ENCODE data around the gene CRIM1.

Gene CRIM1

GRCh38 chr2:36578343-36579296, 223.0 kb downstream of the CRIM1 start:
- H3K4me1 ChIP-seq (ENCODE audit: insufficient read depth, low read length) = no peaks in the 10 kb centered on the region
- H3K27ac ChIP-seq (ENCODE audit: low read length) = no peak overlapping the region
- H4K20me1 ChIP-seq (ENCODE audit: insufficient read depth, low read length) = no peaks in the 10 kb centered on the region
- no peaks in the 10 kb centered on the region for H3K79me2 ChIP-seq (ENCODE audit: insufficient read depth, low read length)
- H3K9me3 ChIP-seq (ENCODE audit: insufficient read depth, low read length, severe bottlenecking) = no peaks in the 10 kb centered on the region
- H3K4me2 ChIP-seq (ENCODE audit: insufficient read depth, low read length) = no peak overlapping the region
- DNase-seq = no peak
- TF ChIP-seq CTCF (IDR thresholded peaks at IDR 0.05; ENCODE audit: borderline replicate concordance, extremely low read depth, low read length, poor library complexity, severe bottlenecking) = no peak
- no peak for TF ChIP-seq EZH2 (IDR thresholded peaks at IDR 0.05; ENCODE audit: borderline replicate concordance, low read depth, low read length, severe bottlenecking)
- no peaks in the 10 kb centered on the region for H3K27me3 ChIP-seq (ENCODE audit: insufficient read depth, low read length, poor library complexity)
- no peak for ATAC-seq (ENCODE audit: insufficient read depth, low read depth)
- H2AFZ ChIP-seq (ENCODE audit: low read depth, low read length) = no peak overlapping the region
- peaks cover 70% of the 10 kb centered on the region for H3K36me3 ChIP-seq (ENCODE audit: insufficient read depth, low read length)
- no peak overlapping the region for H3K9ac ChIP-seq (ENCODE audit: low read depth, low read length)
- no peak overlapping the region for H3K4me3 ChIP-seq (ENCODE audit: low read depth in 1 of 2, low read length in 2 of 2)

DNA sequence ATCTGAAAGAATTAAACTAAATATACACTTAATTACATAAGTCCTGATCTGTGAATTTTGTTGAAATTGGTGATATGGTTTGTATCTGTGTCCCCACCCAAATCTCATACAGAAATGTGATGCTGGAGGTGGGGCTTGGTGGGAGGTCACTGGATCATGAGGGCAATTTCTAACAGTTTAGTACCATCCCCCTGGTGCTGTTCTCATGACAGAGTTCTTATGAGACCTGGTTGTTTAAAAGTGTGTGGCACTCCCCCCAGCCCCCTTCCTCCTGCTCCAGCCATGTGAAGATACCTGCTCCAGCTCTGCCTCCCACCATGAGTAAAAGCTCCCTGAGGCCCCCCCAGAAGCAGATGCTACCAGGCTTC, 223.7 kb downstream of the CRIM1 start:
- TF ChIP-seq EZH2 (IDR thresholded peaks at IDR 0.05; ENCODE audit: borderline replicate concordance, low read depth, low read length, severe bottlenecking) = no peak
- Histone ChIP-seq H3K4me2 (ENCODE audit: insufficient read depth, low read length) (no peak overlapping the region), H3K79me2 (ENCODE audit: insufficient read depth, low read length) (no peaks in the 10 kb centered on the region), H3K9ac (ENCODE audit: low read depth, low read length) (no peak overlapping the region), H3K36me3 (ENCODE audit: insufficient read depth, low read length) (peaks cover 75% of the 10 kb centered on the region), H3K9me3 (ENCODE audit: insufficient read depth, low read length, severe bottlenecking) (no peaks in the 10 kb centered on the region), H3K27ac (ENCODE audit: low read length) (no peak overlapping the region), H2AFZ (ENCODE audit: low read depth, low read length) (no peak overlapping the region), H3K4me3 (ENCODE audit: low read depth in 1 of 2, low read length in 2 of 2) (no peak overlapping the region), H3K4me1 (ENCODE audit: insufficient read depth, low read length) (no peaks in the 10 kb centered on the region), H4K20me1 (ENCODE audit: insufficient read depth, low read length) (peaks cover 3% of the 10 kb centered on the region; the same call in 1 of the 2 replicates), H3K27me3 (ENCODE audit: insufficient read depth, low read length, poor library complexity) (no peaks in the 10 kb centered on the region)
- DNase-seq (no peak), ATAC-seq (ENCODE audit: insufficient read depth, low read depth) (no peak)

- no peak for DNase-seq
- Histone ChIP-seq H3K9me3 (ENCODE audit: insufficient read depth, low read length, severe bottlenecking) (no peaks in the 10 kb centered on the region), H2AFZ (ENCODE audit: low read depth, low read length) (no peak overlapping the region), H3K36me3 (ENCODE audit: insufficient read depth, low read length) (peaks cover 70% of the 10 kb centered on the region), H3K79me2 (ENCODE audit: insufficient read depth, low read length) (no peaks in the 10 kb centered on the region), H3K27ac (ENCODE audit: low read length) (no peak overlapping the region), H3K27me3 (ENCODE audit: insufficient read depth, low read length, poor library complexity) (no peaks in the 10 kb centered on the region), H4K20me1 (ENCODE audit: insufficient read depth, low read length) (peaks cover 3% of the 10 kb centered on the region; the same call in 1 of the 2 replicates), H3K9ac (ENCODE audit: low read depth, low read length) (no peak overlapping the region), H3K4me3 (ENCODE audit: low read depth in 1 of 2, low read length in 2 of 2) (no peak overlapping the region), H3K4me2 (ENCODE audit: insufficient read depth, low read length) (no peak overlapping the region), H3K4me1 (ENCODE audit: insufficient read depth, low read length) (no peaks in the 10 kb centered on the region)
- ATAC-seq (ENCODE audit: insufficient read depth, low read depth) = no peak
- TF ChIP-seq EZH2 (IDR thresholded peaks at IDR 0.05; ENCODE audit: borderline replicate concordance, low read depth, low read length, severe bottlenecking) (no peak), CTCF (IDR thresholded peaks at IDR 0.05; ENCODE audit: borderline replicate concordance, extremely low read depth, low read length, poor library complexity, severe bottlenecking) (no peak)
These were observed 227.0 kb downstream of the CRIM1 start for GRCh38 chr2:36582538-36582937.

- H3K27me3 ChIP-seq (ENCODE audit: insufficient read depth, low read length, poor library complexity) = no peaks in the 10 kb centered on the region
- no peak overlapping the region for H3K9ac ChIP-seq (ENCODE audit: low read depth, low read length)
- H3K4me1 ChIP-seq (ENCODE audit: insufficient read depth, low read length) = no peaks in the 10 kb centered on the region
- TF ChIP-seq EZH2 (IDR thresholded peaks at IDR 0.05; ENCODE audit: borderline replicate concordance, low read depth, low read length, severe bottlenecking) (no peak), CTCF (IDR thresholded peaks at IDR 0.05; ENCODE audit: borderline replicate concordance, extremely low read depth, low read length, poor library complexity, severe bottlenecking) (no peak)
- H3K9me3 ChIP-seq (ENCODE audit: insufficient read depth, low read length, severe bottlenecking) = no peaks in the 10 kb centered on the region
- H3K36me3 ChIP-seq (ENCODE audit: insufficient read depth, low read length) = peaks cover 65% of the 10 kb centered on the region
- DNase-seq (no peak), ATAC-seq (ENCODE audit: insufficient read depth, low read depth) (no peak)
- H3K27ac ChIP-seq (ENCODE audit: low read length) = no peak overlapping the region
- H4K20me1 ChIP-seq (ENCODE audit: insufficient read depth, low read length) = peaks cover 3% of the 10 kb centered on the region; the same call in 1 of the 2 replicates
- H3K4me3 ChIP-seq (ENCODE audit: low read depth in 1 of 2, low read length in 2 of 2) = no peak overlapping the region
- H2AFZ ChIP-seq (ENCODE audit: low read depth, low read length) = no peak overlapping the region
- H3K79me2 ChIP-seq (ENCODE audit: insufficient read depth, low read length) = no peaks in the 10 kb centered on the region
- H3K4me2 ChIP-seq (ENCODE audit: insufficient read depth, low read length) = no peak overlapping the region
These were observed 227.4 kb downstream of the CRIM1 start for GRCh38 chr2:36582951-36583350.

Data from DND-41 (cell line).